Keratinocyte (primary cell): ENCODE data around the gene EXOSC5. TPM values are rescaled to one million over a fixed set of nuclear protein-coding genes. Genes with fewer than 3 reads are reported as not detected.
"Not testable (repeated sequence)": the region's sequence is repeated elsewhere in the genome, so short reads cannot be mapped to it uniquely, and the experiment has no call there.

Source experiments
- DNase-seq: peaks from one replicate; pipeline ENCODE4 v3.0.0-alpha.2; 2011; ENCODE audit warnings: low read depth, missing footprints, low spot score
- FAIRE-seq: peaks from 2 replicates; lab custom pipeline; 2011; peaks lifted over from hg19 to GRCh38; lab: Jason Lieb, UNC
- H2AFZ ChIP-seq: 2 replicates; pipeline ENCODE4 v1.6.0; 2012; ENCODE audit warnings: low read length, control low read depth, inconsistent platforms; ENCODE audit not compliant: control insufficient read depth
- H3K27ac ChIP-seq: 2 replicates; pipeline ENCODE4 v1.5.1; 2011; ENCODE audit warnings: low read length; ENCODE audit not compliant: control insufficient read depth, insufficient read depth
- H3K27me3 ChIP-seq: 3 replicates; pipeline ENCODE4 v1.6.0; 2011; ENCODE audit warnings: low read length; ENCODE audit not compliant: control insufficient read depth, insufficient read depth; ENCODE audit errors: extremely low read depth
- H3K36me3 ChIP-seq, 2 experiments: 2 replicates in 1 of 2; 3 replicates in 1 of 2; pipeline ENCODE4 v1.5.1; 2011; ENCODE audit warnings: low read length in 2 of 2, mild to moderate bottlenecking in 1 of 2; ENCODE audit not compliant: control insufficient read depth in 2 of 2, insufficient read depth in 2 of 2; ENCODE audit errors: extremely low read depth in 1 of 2
- H3K4me1 ChIP-seq: 3 replicates; pipeline ENCODE4 v1.5.1; 2011; ENCODE audit warnings: low read length; ENCODE audit not compliant: control insufficient read depth, insufficient read depth; ENCODE audit errors: extremely low read depth
- H3K4me2 ChIP-seq: 3 replicates; pipeline ENCODE4 v1.6.0; 2011; ENCODE audit warnings: low read depth, low read length; ENCODE audit not compliant: control insufficient read depth, insufficient read depth; ENCODE audit errors: extremely low read depth
- H3K4me3 ChIP-seq, 3 experiments: fragments of 200-600 bp in 1 of 3; sonication (generic) in 1 of 3; 2 replicates in 2 of 3; 3 replicates in 1 of 3; pipeline ENCODE4 v1.5.1; 2011 to 2016; ENCODE audit warnings: low read length in 3 of 3, mild to moderate bottlenecking in 3 of 3, control low read depth in 2 of 3, inconsistent platforms in 1 of 3, low read depth in 1 of 3, mixed read lengths in 1 of 3, mixed run types in 1 of 3, moderate library complexity in 1 of 3; ENCODE audit not compliant: control insufficient read depth in 2 of 3, insufficient read depth in 2 of 3; ENCODE audit errors: extremely low read depth in 1 of 3
- H3K79me2 ChIP-seq: 2 replicates; pipeline ENCODE4 v1.6.0; 2012; ENCODE audit warnings: low read length; ENCODE audit not compliant: control insufficient read depth, insufficient read depth
- H3K9ac ChIP-seq: 3 replicates; pipeline ENCODE4 v1.6.0; 2011; ENCODE audit warnings: low read length; ENCODE audit not compliant: control insufficient read depth, insufficient read depth; ENCODE audit errors: extremely low read depth
- H3K9me1 ChIP-seq: 3 replicates; pipeline ENCODE4 v1.6.0; 2011; ENCODE audit warnings: low read length; ENCODE audit not compliant: control insufficient read depth, insufficient read depth; ENCODE audit errors: extremely low read depth
- H3K9me3 ChIP-seq: 2 replicates; pipeline ENCODE4 v1.5.1; 2012; ENCODE audit warnings: low read depth, low read length; ENCODE audit not compliant: control insufficient read depth
- H4K20me1 ChIP-seq: 3 replicates; pipeline ENCODE4 v1.6.0; 2011; ENCODE audit warnings: low read length; ENCODE audit not compliant: control insufficient read depth, insufficient read depth; ENCODE audit errors: extremely low read depth
- CTCF ChIP-seq, 3 experiments: IDR thresholded peaks in 1 of 3; conservative IDR thresholded peaks in 1 of 3; optimal IDR thresholded peaks in 1 of 3; 2 replicates in 2 of 3; 3 replicates in 1 of 3; pipeline versions ENCODE3 to v1.5.1; 2011; ENCODE audit warnings: low read length in 3 of 3, mild to moderate bottlenecking in 3 of 3, moderate library complexity in 2 of 3, control low read depth in 1 of 3, inconsistent platforms in 1 of 3; ENCODE audit not compliant: insufficient read depth in 2 of 3; ENCODE audit errors: extremely low read depth in 1 of 3
- EZH2 ChIP-seq: IDR thresholded peaks from one replicate; pipeline ENCODE4 v1.6.1; 2012; ENCODE audit warnings: inconsistent platforms, mild to moderate bottlenecking, low read length, moderate library complexity
- dilution Hi-C: fragments of 300-500 bp; cut with MboI; formaldehyde crosslinking; loops from one replicate; pipeline ENCODE4 v1.7.0; 2020; ENCODE audit warnings: low sequenced_read_pairs; ENCODE audit not compliant: extremely low pct_ligation_motif_present
- polyA plus RNA-seq, 5 experiments: library from polyadenylated mRNA; depleted of rRNA in 3 of 5; stranded (reverse) in 3 of 5; stranded (forward) in 1 of 5; unstranded in 1 of 5; fragments of >200 nt; gene quantifications; 1 replicate in 1 of 5; 2 replicates in 3 of 5; 3 replicates in 1 of 5; pipeline versions ENCODE4 v1.2.1 to v1.2.3, GENCODE V29; 2011 to 2012; ENCODE audit warnings: missing spikeins in 2 of 5, low read depth in 1 of 5, low replicate concordance in 1 of 5

EXOSC5 gene
- polyA plus RNA-seq, 1 donor (not counting 4 experiments of a cell fraction or from before 2014, with no cell fraction given), result 12.5 TPM

GRCh38 chr19:41435936-41436673, 38.9 kb upstream of the EXOSC5 start:
- FAIRE-seq (no peak), DNase-seq (no peak)
- Histone ChIP-seq H3K9me3 (no peaks in the 10 kb centered on the region), H3K9me1 (no peaks in the 10 kb centered on the region), H3K27me3 (no peaks in the 10 kb centered on the region), H3K36me3 (peaks cover 20 to 21% of the 10 kb centered on the region in 2 experiments), H3K4me2 (no peak overlapping the region), H4K20me1 (no peaks in the 10 kb centered on the region), H3K27ac (no peak overlapping the region), H3K4me1 (peaks cover 7% of the 10 kb centered on the region), H3K9ac (no peak overlapping the region), H3K79me2 (peaks cover 13% of the 10 kb centered on the region), H2AFZ (no peak overlapping the region), H3K4me3 (no peak overlapping the region)
- dilution Hi-C loops, result no loop called here
- TF ChIP-seq CTCF (optimal IDR thresholded peaks at IDR 0.05 in 1 of 3, IDR thresholded peaks at IDR 0.05 in 1 of 3, conservative IDR thresholded peaks at IDR 0.05 in 1 of 3; ENCODE audit: extremely low read depth in 1 of 3, insufficient read depth in 2 of 3, low read length in 3 of 3), result no peak
- no peak for TF ChIP-seq EZH2

GRCh38 chr19:41435376-41435775, 38.2 kb upstream of the EXOSC5 start:
- H3K27ac ChIP-seq, H4K20me1 ChIP-seq, H3K4me3 ChIP-seq, DNase-seq, H3K9ac ChIP-seq, H3K9me3 ChIP-seq, H3K4me2 ChIP-seq, H3K9me1 ChIP-seq, FAIRE-seq, H2AFZ ChIP-seq, H3K27me3 ChIP-seq, dilution Hi-C loops, H3K4me1 ChIP-seq: not testable (repeated sequence)
- Histone ChIP-seq H3K79me2 (peaks cover 13% of the 10 kb centered on the region), H3K36me3 (peaks cover 20 to 21% of the 10 kb centered on the region in 2 experiments)
